Retinal pigment epithelial cell (primary cell): ENCODE results near the gene SLX9.
A peak's percentile ranks its signal among the peaks of the same experiment; 100 is the strongest.

Experiments used
- DNase-seq: peaks from one replicate; pipeline ENCODE4 v3.0.0-alpha.2; 2010; ENCODE audit warnings: low read depth
- H3K4me3 ChIP-seq: 2 replicates; pipeline ENCODE4 v1.5.1; 2011; ENCODE audit warnings: mild to moderate bottlenecking, low read length, control low read depth, moderate library complexity
- CTCF ChIP-seq: conservative IDR thresholded peaks from 2 replicates; pipeline ENCODE4 v1.5.1; 2011; ENCODE audit warnings: low read depth, low read length, control low read depth, inconsistent platforms

Gene SLX9

GRCh38 chr21:44955798-44956175 lies 16.0 kb downstream of the SLX9 start:
- H3K4me3 ChIP-seq: no peak overlapping the region
- DNase-seq: no peak
- no peak for TF ChIP-seq CTCF

GRCh38 chr21:44956356-44957046 lies 16.7 kb downstream of the SLX9 start:
- no peak for TF ChIP-seq CTCF
- no peak for DNase-seq
- H3K4me3 ChIP-seq: no peak overlapping the region

GRCh38 chr21:44957047-44957831 lies 17.4 kb downstream of the SLX9 start:
- no peak overlapping the region for H3K4me3 ChIP-seq
- TF ChIP-seq CTCF: no peak
- no peak for DNase-seq

- no peak for TF ChIP-seq CTCF
- no peak overlapping the region for H3K4me3 ChIP-seq
- DNase-seq: no peak
Observed at GRCh38 chr21:44957901-44958451, 18.1 kb downstream of the SLX9 start.

GRCh38 chr21:44958471-44959191 lies 18.8 kb downstream of the SLX9 start:
- peak; percentile 82 for DNase-seq
- TF ChIP-seq CTCF: no peak
- H3K4me3 ChIP-seq: no peak overlapping the region

- H3K4me3 ChIP-seq: no peak overlapping the region
- TF ChIP-seq CTCF: no peak
- no peak for DNase-seq
Observed at GRCh38 chr21:44959376-44960091, 19.7 kb downstream of the SLX9 start.
